Left colon (tissue), 2 donors: ENCODE data around the gene BACH2. TPM values are rescaled to one million over a fixed set of nuclear protein-coding genes. Genes with fewer than 3 reads are reported as not detected.

Experiments used
- ATAC-seq: fragments of 200-7000 bp; cut with Tn5 transposase; one replicate; pipeline ENCODE4 v1.9.1; 2020; ENCODE audit warnings: mild to moderate bottlenecking, moderate library complexity
- DNase-seq, 2 donors: peaks; one replicate each; pipeline ENCODE4 v3.0.0-alpha.2; 2020
- intact Hi-C, 2 donors: fragments of 100-400 bp; cut with DNase I in 1 of 2; cut with micrococcal nuclease in 1 of 2; formaldehyde crosslinking; loops; one replicate each; pipeline versions ENCODE4 v1.11.2 to v1.14.0; 2022; cut with DNase I, micrococcal nuclease
- total RNA-seq, 2 donors: library from RNA; stranded (reverse); fragmentation: NEBNext Ultra II Directional; extraction: Animal tissue kit (Norgen Biotek cat#: 25700); gene quantifications; one replicate each; pipeline ENCODE4 v1.2.1, GENCODE V29; 2021
- donor health status: DM: no; HTN: no; CAD: no.
- donor health status: DM: yes; HTN: yes; CAD: no.

BACH2 gene
- total RNA-seq, 2 donors from 2014 or later, result 0.67 to 1.3 TPM

DNA sequence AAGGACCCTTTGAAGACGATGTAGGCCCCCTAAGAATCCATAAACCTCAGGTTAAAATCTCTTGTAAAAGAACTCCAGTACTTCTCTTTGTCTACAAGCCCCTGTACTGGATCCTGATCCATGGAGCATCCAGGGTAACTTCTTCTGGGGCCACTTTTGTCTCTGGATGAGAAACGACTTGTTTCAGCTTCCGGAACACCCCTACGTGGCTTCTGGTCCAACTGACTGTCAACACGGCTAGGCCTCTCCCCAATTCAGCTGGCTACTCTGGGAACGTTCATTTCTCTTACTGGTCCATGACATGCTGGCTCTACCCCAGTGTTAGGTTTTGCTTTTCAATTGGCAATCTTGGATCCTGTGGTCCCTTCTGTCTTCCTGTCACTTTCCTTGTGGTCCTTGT is 198.0 kb downstream of the BACH2 start:
- intact Hi-C loops, result no loop called here
- ATAC-seq (no peak), DNase-seq (no peak)

- no peak for ATAC-seq
- DNase-seq, result peak in 1 of 2 donors; percentile 19
- intact Hi-C loops, result no loop called here
Measured at GRCh38 chr6:90098001-90098531, 198.6 kb downstream of the BACH2 start.

DNA sequence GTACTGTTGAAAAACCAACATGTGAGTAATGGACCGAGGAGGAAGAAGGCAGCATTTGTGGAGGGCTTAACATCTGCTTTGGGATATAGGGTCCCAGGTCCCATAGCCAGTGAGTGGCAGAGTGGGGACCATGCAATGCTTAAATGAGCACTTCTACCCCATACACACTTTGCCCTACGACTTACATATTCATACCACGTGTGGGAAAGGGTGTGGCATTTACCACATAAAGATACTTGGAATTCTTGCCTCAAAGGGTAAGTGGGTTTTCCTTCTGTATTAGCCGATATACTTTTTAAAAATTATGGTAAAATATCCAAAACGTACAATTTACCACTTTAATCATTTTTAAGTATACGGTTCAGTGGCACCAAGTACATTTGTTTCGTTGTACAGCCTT is 199.3 kb downstream of the BACH2 start:
- intact Hi-C loops, result no loop called here
- DNase-seq (no peak), ATAC-seq (no peak)

DNA sequence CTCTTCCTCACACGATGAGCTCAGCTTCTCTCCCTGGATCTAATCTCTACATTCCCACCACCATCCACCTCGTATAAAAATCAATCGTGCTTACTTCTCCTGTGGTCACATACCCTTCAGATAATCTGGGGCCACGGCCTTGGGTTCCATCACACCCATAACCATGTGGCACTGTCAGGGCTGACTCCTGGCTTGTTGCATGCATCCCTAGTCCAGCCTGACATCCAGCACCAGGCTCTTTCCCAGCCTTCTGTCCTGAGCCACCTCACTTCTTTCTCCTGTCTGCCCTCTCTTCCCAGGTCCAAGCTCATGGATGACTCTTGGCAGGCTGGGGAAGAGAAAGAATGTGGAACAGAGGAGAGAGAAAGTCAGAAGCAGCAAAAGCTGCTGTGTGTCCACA is 199.8 kb downstream of the BACH2 start:
- intact Hi-C loops, result no loop called here

DNA sequence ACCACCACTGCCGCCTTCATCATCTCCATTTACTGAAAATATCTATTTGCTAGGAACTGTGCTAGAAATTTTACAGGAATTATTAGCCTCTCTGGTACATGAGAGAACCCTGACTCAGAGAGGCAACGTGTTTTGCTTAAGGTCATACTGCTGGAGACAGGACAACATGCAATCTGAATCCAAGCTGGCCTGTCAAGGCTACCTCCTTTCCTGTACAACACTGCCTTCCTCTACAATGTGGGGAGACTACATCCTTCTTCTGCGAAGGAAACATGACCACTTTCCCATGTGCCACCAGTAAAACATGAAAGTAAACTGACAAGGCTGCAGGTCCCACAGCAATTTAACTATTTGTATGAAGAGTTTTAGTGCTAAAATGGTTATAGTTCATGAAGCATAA is 200.9 kb downstream of the BACH2 start:
- intact Hi-C loops, result no loop called here
- no peak for DNase-seq
- no peak for ATAC-seq

More for the DNA sequence above, 199.8 kb downstream of the BACH2 start:
- DNase-seq (no peak), ATAC-seq (no peak)

GRCh38 chr6:90095145-90095544 is 201.5 kb downstream of the BACH2 start:
- ATAC-seq (no peak), DNase-seq (no peak)
- intact Hi-C loops, result no loop called here

DNA sequence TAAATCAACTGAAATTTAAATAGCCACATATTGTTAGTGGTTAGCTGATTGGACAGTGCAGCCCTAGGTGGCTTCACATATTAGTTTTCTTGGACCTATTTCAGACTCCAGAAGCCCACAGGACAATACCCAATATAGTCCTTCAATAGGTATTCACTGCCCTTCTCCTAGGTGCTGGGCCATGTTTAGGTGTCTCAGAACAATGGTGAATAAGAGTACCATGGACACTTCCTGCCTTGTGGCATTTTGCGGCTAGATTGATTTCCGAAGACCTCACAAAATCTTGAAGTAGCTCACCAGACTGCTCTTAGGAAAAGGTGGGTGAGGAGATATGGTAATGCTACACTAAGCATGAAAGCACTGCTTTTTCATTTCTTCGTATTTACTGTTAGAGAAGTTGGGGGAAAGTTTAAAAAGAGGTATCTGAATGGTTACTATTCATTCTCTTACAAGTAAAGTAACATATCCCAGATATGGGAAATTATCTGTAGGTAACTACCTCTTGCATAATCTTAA is 203.0 kb downstream of the BACH2 start:
- no peak for ATAC-seq
- intact Hi-C loops, result no loop called here
- DNase-seq, result no peak

- ATAC-seq (no peak), DNase-seq (no peak)
- intact Hi-C loops, result no loop called here
Measured at GRCh38 chr6:90090866-90091265, 205.8 kb downstream of the BACH2 start.

- no peak for ATAC-seq
- intact Hi-C loops, result no loop called here
- no peak for DNase-seq
Measured at GRCh38 chr6:90088009-90088408, 208.6 kb downstream of the BACH2 start.

- no peak for DNase-seq
- intact Hi-C loops, result no loop called here
- ATAC-seq, result no peak
Measured at GRCh38 chr6:90087106-90087833, 209.4 kb downstream of the BACH2 start.

DNA sequence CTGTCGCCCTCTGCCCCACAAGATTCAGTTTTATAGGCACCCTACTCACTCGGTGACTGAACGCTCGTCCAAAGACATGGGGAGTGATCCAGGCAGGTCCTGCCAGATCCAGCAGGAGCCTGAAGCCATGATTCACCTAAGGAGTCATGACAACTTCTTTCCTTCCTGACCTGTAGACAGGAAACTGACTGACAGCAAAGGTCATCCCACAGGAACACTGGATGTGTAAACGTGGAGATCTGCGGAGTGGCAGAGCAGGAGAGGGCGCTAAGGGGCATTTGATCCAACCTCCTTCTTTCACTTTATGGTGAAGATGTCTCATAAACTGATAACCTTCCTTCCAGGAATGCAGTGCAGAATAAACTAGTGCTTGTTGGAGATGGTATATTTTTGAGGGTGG is 210.1 kb downstream of the BACH2 start:
- ATAC-seq, result no peak
- DNase-seq, result no peak
- intact Hi-C loops, result no loop called here

DNA sequence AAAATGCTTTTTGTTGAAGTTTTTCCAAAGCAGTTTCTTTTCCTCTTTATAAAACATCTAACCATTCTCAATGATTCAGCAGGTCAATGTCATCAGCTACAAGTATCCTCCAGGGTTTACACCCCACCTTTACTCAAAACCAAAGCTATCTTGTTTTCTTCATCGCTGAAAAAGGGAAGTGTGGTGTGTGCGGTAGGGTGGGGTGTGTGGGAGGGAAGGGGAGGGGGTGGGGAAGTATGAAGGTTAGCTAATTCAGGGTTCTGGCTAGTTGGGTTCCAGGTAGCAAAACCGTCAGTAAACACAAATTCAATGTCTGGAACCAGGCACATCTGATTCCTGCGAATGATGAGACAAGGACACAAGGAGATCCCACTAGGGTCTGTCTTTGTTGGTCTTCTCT is 212.8 kb downstream of the BACH2 start:
- intact Hi-C loops, result no loop called here
- ATAC-seq, result no peak
- DNase-seq, result no peak

GRCh38 chr6:90082847-90083246 is 213.8 kb downstream of the BACH2 start:
- ATAC-seq, result no peak
- intact Hi-C loops, result no loop called here
- DNase-seq, result no peak

GRCh38 chr6:90080876-90081481 is 215.7 kb downstream of the BACH2 start:
- DNase-seq, result peak in 1 of 2 donors; percentile 10
- intact Hi-C loops, result no loop called here
- no peak for ATAC-seq

- intact Hi-C loops, result no loop called here
- ATAC-seq, result no peak
- DNase-seq, result no peak
Measured at GRCh38 chr6:90079560-90080490, 216.8 kb downstream of the BACH2 start.

DNA sequence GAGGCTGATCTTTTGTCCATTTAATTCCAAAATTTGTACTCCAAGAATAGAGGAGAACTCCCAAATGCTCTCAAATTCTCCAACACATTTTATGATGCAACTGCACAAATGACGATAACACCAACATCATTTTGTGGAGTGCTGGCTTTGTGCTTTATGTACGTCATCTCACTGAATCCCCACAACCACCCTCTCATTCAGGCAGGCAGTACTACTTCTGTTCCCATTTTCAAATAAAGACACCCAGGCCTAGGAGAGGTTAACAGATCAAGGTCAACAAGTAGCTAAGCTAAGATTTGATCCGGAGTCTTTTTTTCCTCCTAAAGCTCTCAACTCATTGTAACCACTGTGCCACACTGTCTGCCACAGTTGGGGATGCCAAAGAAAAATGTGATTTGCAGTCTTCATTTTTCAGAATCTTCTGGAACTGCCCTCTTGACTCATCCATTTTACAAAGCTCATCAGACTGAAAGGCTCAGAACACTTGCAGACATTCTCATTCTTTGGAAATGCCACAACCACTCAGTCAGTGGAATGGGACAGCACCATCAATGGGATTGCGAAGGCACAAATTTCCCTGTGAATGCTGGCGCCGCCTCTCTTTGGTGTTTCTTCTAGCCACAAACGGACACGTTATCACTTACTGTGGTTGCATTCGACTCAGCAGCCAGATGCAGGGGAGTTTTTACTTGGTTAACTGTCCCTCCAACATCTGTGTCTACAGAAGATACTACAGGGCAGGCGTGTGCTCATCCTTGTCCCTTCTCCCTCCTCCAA is 217.9 kb downstream of the BACH2 start:
- ATAC-seq, result no peak
- intact Hi-C loops, result no loop called here
- DNase-seq, result no peak

- no peak for ATAC-seq
- intact Hi-C loops, result no loop called here
- no peak for DNase-seq
Measured at GRCh38 chr6:90076511-90077415, 219.9 kb downstream of the BACH2 start.
